ENCODE results near the gene RPL10A.
"Not testable (repeated sequence)": the region's sequence is repeated elsewhere in the genome, so short reads cannot be mapped to it uniquely, and the experiment has no call there.

RPL10A gene

GRCh38 chr6:35468181-35468979, at the start of gene RPL10A:
TSS of gene RPL10A (plus strand) at chr6:35468401. CDS start at chr6:35468435, 34 bp downstream.
- DNase-seq (ENCODE audit: low read depth in 2 of 2, low spot score in 1 of 2) = peak; percentile 88 to 93

GRCh38 chr6:35419417-35419816, 48.8 kb upstream of the RPL10A start:
- DNase-seq (ENCODE audit: low read depth in 2 of 2, low spot score in 1 of 2) = no peak

GRCh38 chr6:35419961-35420360, 48.2 kb upstream of the RPL10A start:
- no peak for DNase-seq (ENCODE audit: low read depth in 2 of 2, low spot score in 1 of 2)

GRCh38 chr6:35425284-35425683, 42.9 kb upstream of the RPL10A start:
- DNase-seq (ENCODE audit: low read depth in 2 of 2, low spot score in 1 of 2) = no peak

GRCh38 chr6:35426074-35426473, 42.1 kb upstream of the RPL10A start:
- DNase-seq (ENCODE audit: low read depth in 2 of 2, low spot score in 1 of 2) = no peak

GRCh38 chr6:35427435-35427834, 40.8 kb upstream of the RPL10A start:
- no peak for DNase-seq (ENCODE audit: low read depth in 2 of 2, low spot score in 1 of 2)

GRCh38 chr6:35427851-35428321, 40.3 kb upstream of the RPL10A start:
- DNase-seq (ENCODE audit: low read depth in 2 of 2, low spot score in 1 of 2) = no peak

GRCh38 chr6:35428421-35429149, 39.6 kb upstream of the RPL10A start:
- DNase-seq (ENCODE audit: low read depth in 2 of 2, low spot score in 1 of 2) = no peak

- DNase-seq (ENCODE audit: low read depth in 2 of 2, low spot score in 1 of 2) = no peak
Observed at GRCh38 chr6:35429463-35429862, 38.7 kb upstream of the RPL10A start.

- DNase-seq (ENCODE audit: low read depth in 2 of 2, low spot score in 1 of 2) = no peak
Observed at GRCh38 chr6:35432291-35432690, 35.9 kb upstream of the RPL10A start.

GRCh38 chr6:35432702-35433101, 35.5 kb upstream of the RPL10A start:
- not testable (repeated sequence) for DNase-seq (ENCODE audit: low read depth in 2 of 2, low spot score in 1 of 2)

- no peak for DNase-seq (ENCODE audit: low read depth in 2 of 2, low spot score in 1 of 2)
Observed at GRCh38 chr6:35435074-35435837, 32.9 kb upstream of the RPL10A start.

- no peak for DNase-seq (ENCODE audit: low read depth in 2 of 2, low spot score in 1 of 2)
Observed at GRCh38 chr6:35436071-35436857, 31.9 kb upstream of the RPL10A start.

- DNase-seq (ENCODE audit: low read depth in 2 of 2, low spot score in 1 of 2) = not testable (repeated sequence)
Observed at GRCh38 chr6:35438378-35439065, 29.7 kb upstream of the RPL10A start.

- no peak for DNase-seq (ENCODE audit: low read depth in 2 of 2, low spot score in 1 of 2)
Observed at GRCh38 chr6:35439308-35439707, 28.9 kb upstream of the RPL10A start.

- no peak for DNase-seq (ENCODE audit: low read depth in 2 of 2, low spot score in 1 of 2)
Observed at GRCh38 chr6:35441205-35441604, 27.0 kb upstream of the RPL10A start.

GRCh38 chr6:35441642-35442041, 26.6 kb upstream of the RPL10A start:
- DNase-seq (ENCODE audit: low read depth in 2 of 2, low spot score in 1 of 2) = no peak

- DNase-seq (ENCODE audit: low read depth in 2 of 2, low spot score in 1 of 2) = no peak
Observed at GRCh38 chr6:35442693-35443092, 25.5 kb upstream of the RPL10A start.

- DNase-seq (ENCODE audit: low read depth in 2 of 2, low spot score in 1 of 2) = no peak
Observed at GRCh38 chr6:35443341-35444030, 24.7 kb upstream of the RPL10A start.

- DNase-seq (ENCODE audit: low read depth in 2 of 2, low spot score in 1 of 2) = no peak
Observed at GRCh38 chr6:35445691-35446090, 22.5 kb upstream of the RPL10A start.

Measured in stimulated activated CD8-positive, alpha-beta memory T cell treated with anti-CD3 and anti-CD28 coated beads, Interleukin-4, amount 100 ng/mL, for 4 hours (primary cell).